ENCODE results near the gene HES1. TPM values are rescaled to one million over a fixed set of nuclear protein-coding genes. Genes with fewer than 3 reads are reported as not detected.

HES1 gene
- total and polyA plus RNA-seq, 4 donors = 16.5 to 70.6 (median 27.5) TPM

GRCh38 chr3:194134757-194135515 is 1.0 kb upstream of the HES1 start:
- ATAC-seq (ENCODE audit: insufficient read depth, low FRiP score) (peak; percentile 67), DNase-seq (peak; percentile 98 to 99 (median 98))
- Histone ChIP-seq H3K9me3 (ENCODE audit: control insufficient read depth in 4 of 4, insufficient read depth in 3 of 4, low read length in 3 of 4) (no peaks in the 10 kb centered on the region), H3K36me3 (ENCODE audit: control insufficient read depth in 4 of 4, insufficient read depth in 4 of 4, low read length in 4 of 4) (peaks cover 0 to 12% (median 0%) of the 10 kb centered on the region in 4 donors), H3K27ac (ENCODE audit: low read depth in 1 of 2, low read length in 1 of 2) (peak overlapping the region; percentile 92 to 99), H3K9ac (ENCODE audit: insufficient read depth in 1 of 2, low read length in 2 of 2) (no peak overlapping the region), H3K4me3 (peak overlapping the region; percentile 28), H3K27me3 (ENCODE audit: control insufficient read depth in 3 of 3, insufficient read depth in 3 of 3, low read length in 2 of 3) (no peaks in the 10 kb centered on the region), H3K4me1 (ENCODE audit: control insufficient read depth in 5 of 5, insufficient read depth in 5 of 5, low read length in 5 of 5) (peaks cover 0 to 56% (median 27%) of the 10 kb centered on the region in 5 donors)
- WGBS, 2 donors = 0 to 1% methylated on average over 36 to 68 of the region's 68 CpGs
- TF ChIP-seq CTCF (IDR thresholded peaks at IDR 0.05; ENCODE audit: control extremely low read depth, extremely low read depth) = no peak

- no peak for ATAC-seq (ENCODE audit: insufficient read depth, low FRiP score)
- no peak for TF ChIP-seq CTCF (IDR thresholded peaks at IDR 0.05; ENCODE audit: control extremely low read depth, extremely low read depth)
- H3K27me3 ChIP-seq (ENCODE audit: control insufficient read depth in 3 of 3, insufficient read depth in 3 of 3, low read length in 2 of 3) = no peaks in the 10 kb centered on the region
- no peak overlapping the region for H3K9ac ChIP-seq (ENCODE audit: insufficient read depth in 1 of 2, low read length in 2 of 2)
- peak overlapping the region; percentile 92 to 99 for H3K27ac ChIP-seq (ENCODE audit: low read depth in 1 of 2, low read length in 1 of 2)
- peaks cover 0 to 12% (median 0%) of the 10 kb centered on the region in 4 donors for H3K36me3 ChIP-seq (ENCODE audit: control insufficient read depth in 4 of 4, insufficient read depth in 4 of 4, low read length in 4 of 4)
- H3K4me1 ChIP-seq (ENCODE audit: control insufficient read depth in 5 of 5, insufficient read depth in 5 of 5, low read length in 5 of 5) = peaks cover 0 to 56% (median 27%) of the 10 kb centered on the region in 5 donors
- H3K9me3 ChIP-seq (ENCODE audit: control insufficient read depth in 4 of 4, insufficient read depth in 3 of 4, low read length in 3 of 4) = no peaks in the 10 kb centered on the region
- WGBS, 2 donors = 0 to 2% methylated on average over 4 of the region's 4 CpGs
- H3K4me3 ChIP-seq = peak overlapping the region; percentile 28
- no peak for DNase-seq
Observed at GRCh38 chr3:194135516-194135805, 487 bp upstream of the HES1 start.

- H3K4me1 ChIP-seq (ENCODE audit: control insufficient read depth in 5 of 5, insufficient read depth in 5 of 5, low read length in 5 of 5) = peaks cover 0 to 48% (median 25%) of the 10 kb centered on the region in 5 donors
- no peak for TF ChIP-seq CTCF (IDR thresholded peaks at IDR 0.05; ENCODE audit: control extremely low read depth, extremely low read depth)
- H3K4me3 ChIP-seq = peak overlapping the region; percentile 67
- H3K9ac ChIP-seq (ENCODE audit: insufficient read depth in 1 of 2, low read length in 2 of 2) = peak overlapping the region; percentile 19 to 69
- peak overlapping the region; percentile 87 to 90 for H3K27ac ChIP-seq (ENCODE audit: low read depth in 1 of 2, low read length in 1 of 2)
- no peaks in the 10 kb centered on the region for H3K27me3 ChIP-seq (ENCODE audit: control insufficient read depth in 3 of 3, insufficient read depth in 3 of 3, low read length in 2 of 3)
- H3K36me3 ChIP-seq (ENCODE audit: control insufficient read depth in 4 of 4, insufficient read depth in 4 of 4, low read length in 4 of 4) = peaks cover 0 to 12% (median 0%) of the 10 kb centered on the region in 4 donors
- DNase-seq = peak in 1 of 3 donors; percentile 59
- ATAC-seq (ENCODE audit: insufficient read depth, low FRiP score) = no peak
- 0 to 1% methylated on average over 17 of the region's 17 CpGs for WGBS, 2 donors
- no peaks in the 10 kb centered on the region for H3K9me3 ChIP-seq (ENCODE audit: control insufficient read depth in 4 of 4, insufficient read depth in 3 of 4, low read length in 3 of 4)
Observed at GRCh38 chr3:194136519-194137007, 615 bp downstream of the HES1 start.
